HG02678 (cell line): ENCODE results near the gene WRAP53.

Source experiments
- ATAC-seq: cut with Tn5 transposase; IDR thresholded peaks from one replicate; pipeline ENCODE4 v1.9.1; 2021; ENCODE audit warnings: mild to moderate bottlenecking, moderate library complexity; ENCODE audit not compliant: unreplicated experiment

WRAP53 gene

DNA sequence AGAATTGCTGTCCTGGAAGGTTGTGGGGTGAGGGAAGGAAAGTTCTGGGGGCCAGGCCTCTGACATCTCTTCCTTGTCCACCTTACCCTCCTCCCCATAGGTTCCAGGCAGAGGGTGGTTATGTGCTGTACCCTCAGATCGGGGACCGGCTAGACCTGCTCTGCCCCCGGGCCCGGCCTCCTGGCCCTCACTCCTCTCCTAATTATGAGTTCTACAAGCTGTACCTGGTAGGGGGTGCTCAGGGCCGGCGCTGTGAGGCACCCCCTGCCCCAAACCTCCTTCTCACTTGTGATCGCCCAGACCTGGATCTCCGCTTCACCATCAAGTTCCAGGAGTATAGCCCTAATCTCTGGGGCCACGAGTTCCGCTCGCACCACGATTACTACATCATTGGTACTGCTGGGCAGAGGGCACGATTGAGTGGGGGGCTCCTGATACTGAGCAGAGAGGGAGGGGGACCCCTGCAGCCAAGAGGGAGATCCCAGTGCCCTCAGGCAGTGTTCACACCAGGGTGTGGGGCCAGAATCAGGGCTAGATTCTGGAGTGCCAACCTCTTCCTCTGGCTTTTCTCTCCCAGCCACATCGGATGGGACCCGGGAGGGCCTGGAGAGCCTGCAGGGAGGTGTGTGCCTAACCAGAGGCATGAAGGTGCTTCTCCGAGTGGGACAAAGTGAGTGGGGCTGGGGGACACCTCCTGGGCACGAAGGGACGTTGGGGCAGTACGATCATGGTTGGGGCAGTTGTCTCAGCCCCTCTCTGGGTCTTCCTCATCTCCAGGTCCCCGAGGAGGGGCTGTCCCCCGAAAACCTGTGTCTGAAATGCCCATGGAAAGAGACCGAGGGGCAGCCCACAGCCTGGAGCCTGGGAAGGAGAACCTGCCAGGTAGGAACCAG is 19.8 kb downstream of the WRAP53 start:
- ATAC-seq = no peak

- no peak for ATAC-seq
These were observed 20.8 kb downstream of the WRAP53 start for GRCh38 chr17:7709031-7709430.

GRCh38 chr17:7710301-7710700 is 22.0 kb downstream of the WRAP53 start:
- no peak for ATAC-seq

- no peak for ATAC-seq
These were observed 22.9 kb downstream of the WRAP53 start for GRCh38 chr17:7711051-7711755.

DNA sequence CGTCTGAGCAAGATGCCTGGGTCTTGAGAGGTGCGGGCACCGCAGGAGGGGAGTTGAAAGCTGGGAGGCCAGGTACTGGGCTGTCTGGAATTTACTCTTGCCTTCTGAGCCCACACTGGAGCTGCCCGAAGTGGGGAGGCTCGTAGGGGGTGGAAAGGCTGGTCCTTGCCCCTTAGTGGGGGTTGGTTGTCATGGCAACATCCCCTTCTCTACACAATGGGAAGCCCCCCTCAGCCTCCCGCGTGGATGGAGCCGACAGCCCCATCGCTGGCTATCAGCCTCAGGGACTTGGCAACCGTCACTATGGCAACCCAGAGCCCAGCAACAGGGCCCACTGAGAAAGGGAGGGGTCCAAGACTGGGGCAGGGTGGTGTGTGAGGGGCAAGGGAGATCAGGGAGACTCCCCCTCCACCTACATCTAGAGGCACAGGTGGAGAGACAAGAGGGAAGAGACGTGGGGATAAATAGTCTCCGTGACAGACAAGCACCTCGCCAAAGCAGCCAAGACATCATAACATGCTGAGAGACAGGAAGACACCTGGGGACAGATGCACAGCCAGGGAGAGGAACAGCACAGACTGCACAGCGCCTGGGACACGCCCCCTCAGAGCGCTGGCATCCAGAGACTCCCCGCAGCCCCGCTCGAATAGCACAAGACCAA is 24.0 kb downstream of the WRAP53 start:
- ATAC-seq = no peak

GRCh38 chr17:7713782-7714181 is 25.5 kb downstream of the WRAP53 start:
- no peak for ATAC-seq

GRCh38 chr17:7714721-7715594 is 26.7 kb downstream of the WRAP53 start:
- ATAC-seq = no peak

DNA sequence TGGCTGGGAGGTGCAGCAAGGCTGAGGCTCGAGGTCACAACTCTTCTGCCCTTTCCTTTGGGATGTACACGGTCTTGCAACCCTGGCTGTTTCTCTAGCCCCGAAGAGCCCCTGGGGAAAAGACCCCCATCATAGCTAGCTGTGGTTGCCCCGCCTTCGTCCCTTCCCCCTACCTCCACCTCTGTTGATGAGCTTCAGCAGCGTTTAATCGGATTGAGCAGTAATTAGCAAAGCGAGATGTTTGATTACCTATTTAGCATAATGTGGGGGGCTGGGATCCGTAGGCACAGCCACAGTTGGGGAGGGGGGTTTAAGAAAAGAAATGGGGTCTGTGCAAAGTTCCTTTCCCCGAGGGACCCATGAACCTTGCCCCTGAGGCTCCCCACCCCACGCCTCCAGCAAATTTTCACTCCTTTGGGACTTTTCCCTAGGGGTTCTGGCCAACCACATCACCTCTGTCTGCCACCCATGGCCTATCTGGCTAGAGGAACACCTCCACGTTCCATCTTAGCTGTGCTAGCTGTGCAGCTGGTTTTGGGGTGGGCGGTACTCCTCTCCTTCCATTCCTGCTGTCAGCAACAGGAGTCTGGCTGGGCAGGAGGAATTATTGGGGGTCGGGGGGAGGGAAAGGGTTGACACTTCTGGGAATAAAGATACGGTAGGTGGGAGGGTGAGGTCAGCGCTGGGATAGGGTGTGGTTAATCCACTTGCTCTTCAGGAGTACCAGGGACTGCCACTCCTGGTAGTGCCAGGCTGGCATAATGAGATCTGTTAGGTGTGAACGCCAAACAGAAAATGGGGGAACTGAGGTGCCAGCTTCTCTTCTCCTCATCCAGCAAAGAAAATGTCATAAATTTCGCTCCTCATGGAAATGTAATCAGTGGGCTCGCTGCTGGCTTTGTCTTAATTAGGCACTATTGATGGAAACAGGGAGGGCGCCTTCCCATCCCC is 27.9 kb downstream of the WRAP53 start:
- ATAC-seq = no peak

GRCh38 chr17:7716901-7717755 is 28.9 kb downstream of the WRAP53 start, which contains the start of gene DNAH2:
DNAH2 (plus strand) TSS chr17:7717744; CDS start chr17:7719735, 1,991 bp downstream.
- ATAC-seq = no peak

- no peak for ATAC-seq
These were observed 29.6 kb downstream of the WRAP53 start for GRCh38 chr17:7717756-7718350.

GRCh38 chr17:7719661-7720060 is 31.4 kb downstream of the WRAP53 start:
- ATAC-seq = no peak

GRCh38 chr17:7720125-7720524 is 31.8 kb downstream of the WRAP53 start:
- no peak for ATAC-seq

DNA sequence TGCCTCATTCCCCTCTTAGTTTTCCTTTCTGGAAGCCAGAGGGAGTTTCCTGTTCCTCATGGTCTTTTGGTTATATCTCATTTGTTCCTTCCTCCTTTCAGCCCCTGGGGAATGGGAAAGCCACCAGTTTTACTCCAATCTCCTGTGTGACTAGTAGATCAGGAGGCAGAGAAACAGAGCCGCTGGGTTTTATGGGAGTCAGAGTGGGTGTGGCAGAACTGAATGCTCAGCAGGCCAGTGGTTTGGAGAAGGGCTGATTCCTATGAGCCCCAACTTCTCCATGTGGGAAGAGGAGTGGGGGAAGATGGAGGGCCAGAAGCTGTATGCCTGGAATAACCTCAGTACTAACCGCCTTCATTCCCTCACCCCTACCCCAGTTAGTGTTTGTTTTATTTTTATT is 33.3 kb downstream of the WRAP53 start:
- no peak for ATAC-seq

GRCh38 chr17:7727886-7728285 is 39.6 kb downstream of the WRAP53 start:
- ATAC-seq = no peak

- ATAC-seq = no peak
These were observed 41.5 kb downstream of the WRAP53 start for GRCh38 chr17:7729816-7730215.

DNA sequence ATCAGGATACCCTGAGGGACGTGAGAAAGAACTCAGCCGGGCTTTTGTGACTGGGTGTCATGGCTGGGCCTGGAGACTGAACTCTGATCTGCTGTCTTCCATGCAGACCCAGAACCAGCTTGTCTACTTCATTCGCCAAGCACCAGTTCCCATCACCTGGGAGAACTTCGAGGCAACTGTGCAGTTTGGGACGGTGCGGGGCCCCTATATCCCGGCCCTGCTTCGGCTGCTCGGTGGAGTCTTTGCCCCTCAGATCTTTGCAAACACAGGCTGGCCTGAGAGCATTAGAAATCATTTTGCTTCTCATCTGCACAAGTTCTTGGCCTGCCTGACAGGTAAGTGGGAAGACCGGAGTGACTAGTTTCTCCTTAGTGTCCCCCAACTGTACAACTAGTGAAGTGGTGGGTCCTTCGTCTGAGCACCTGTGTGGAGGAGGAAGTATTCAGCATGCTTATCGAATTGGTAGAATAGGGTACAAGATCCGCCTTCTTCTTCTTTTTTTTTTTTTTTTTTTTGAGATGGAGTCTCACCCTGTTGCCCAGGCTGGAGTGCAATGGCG is 44.8 kb downstream of the WRAP53 start:
- ATAC-seq = no peak

DNA sequence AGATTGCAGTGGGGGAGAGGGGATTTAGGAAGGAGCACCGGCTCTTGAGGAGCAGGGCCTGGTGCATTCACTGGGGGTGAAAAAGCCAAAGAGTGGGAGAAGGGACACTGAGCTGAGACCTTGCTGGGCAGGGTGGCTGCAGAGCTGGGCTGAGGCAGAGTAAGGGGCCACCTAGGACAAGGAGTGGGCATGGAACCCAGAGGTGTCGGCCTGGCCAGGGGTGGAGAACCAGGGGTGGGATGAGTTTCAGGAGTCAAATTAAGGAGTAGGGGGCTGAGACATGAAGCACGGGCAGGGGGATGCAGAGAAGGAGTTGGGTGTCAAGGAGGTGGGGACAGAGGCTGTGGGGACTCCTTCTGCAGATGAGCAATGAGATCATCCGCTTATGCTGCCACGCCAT is 49.3 kb downstream of the WRAP53 start:
- no peak for ATAC-seq

DNA sequence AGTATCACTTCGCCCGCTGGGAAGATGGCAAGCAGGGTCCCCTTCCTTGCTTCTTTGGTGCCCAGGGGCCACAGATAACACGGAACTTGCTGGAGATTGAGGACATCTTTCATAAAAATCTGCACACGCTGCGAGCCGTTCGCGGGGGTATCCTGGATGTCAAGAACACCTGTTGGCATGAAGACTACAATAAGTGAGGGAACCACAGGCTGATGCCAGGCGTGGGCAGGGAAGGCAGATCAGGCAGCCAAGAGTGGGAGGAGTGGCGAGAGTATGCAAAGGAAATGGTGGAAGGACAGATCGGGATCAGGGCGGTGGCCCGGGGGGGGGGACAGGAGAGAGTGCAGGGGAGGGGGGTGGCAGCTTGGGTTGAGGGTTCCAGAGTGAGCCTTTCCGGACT is 51.5 kb downstream of the WRAP53 start:
- ATAC-seq = no peak
